DMS53 treated with DMSO at 0.1 percent for 48 hours (cell line): ENCODE data around the gene ZFC3H1.
"Not testable (repeated sequence)": the region's sequence is repeated elsewhere in the genome, so short reads cannot be mapped to it uniquely, and the experiment has no call there.

Experiments used
- DNase-seq: peaks from one replicate; lab custom pipeline; 2025; ENCODE audit not compliant: unreplicated experiment; lab: John Stamatoyannopoulos, UW

The ZFC3H1 gene, protein sequence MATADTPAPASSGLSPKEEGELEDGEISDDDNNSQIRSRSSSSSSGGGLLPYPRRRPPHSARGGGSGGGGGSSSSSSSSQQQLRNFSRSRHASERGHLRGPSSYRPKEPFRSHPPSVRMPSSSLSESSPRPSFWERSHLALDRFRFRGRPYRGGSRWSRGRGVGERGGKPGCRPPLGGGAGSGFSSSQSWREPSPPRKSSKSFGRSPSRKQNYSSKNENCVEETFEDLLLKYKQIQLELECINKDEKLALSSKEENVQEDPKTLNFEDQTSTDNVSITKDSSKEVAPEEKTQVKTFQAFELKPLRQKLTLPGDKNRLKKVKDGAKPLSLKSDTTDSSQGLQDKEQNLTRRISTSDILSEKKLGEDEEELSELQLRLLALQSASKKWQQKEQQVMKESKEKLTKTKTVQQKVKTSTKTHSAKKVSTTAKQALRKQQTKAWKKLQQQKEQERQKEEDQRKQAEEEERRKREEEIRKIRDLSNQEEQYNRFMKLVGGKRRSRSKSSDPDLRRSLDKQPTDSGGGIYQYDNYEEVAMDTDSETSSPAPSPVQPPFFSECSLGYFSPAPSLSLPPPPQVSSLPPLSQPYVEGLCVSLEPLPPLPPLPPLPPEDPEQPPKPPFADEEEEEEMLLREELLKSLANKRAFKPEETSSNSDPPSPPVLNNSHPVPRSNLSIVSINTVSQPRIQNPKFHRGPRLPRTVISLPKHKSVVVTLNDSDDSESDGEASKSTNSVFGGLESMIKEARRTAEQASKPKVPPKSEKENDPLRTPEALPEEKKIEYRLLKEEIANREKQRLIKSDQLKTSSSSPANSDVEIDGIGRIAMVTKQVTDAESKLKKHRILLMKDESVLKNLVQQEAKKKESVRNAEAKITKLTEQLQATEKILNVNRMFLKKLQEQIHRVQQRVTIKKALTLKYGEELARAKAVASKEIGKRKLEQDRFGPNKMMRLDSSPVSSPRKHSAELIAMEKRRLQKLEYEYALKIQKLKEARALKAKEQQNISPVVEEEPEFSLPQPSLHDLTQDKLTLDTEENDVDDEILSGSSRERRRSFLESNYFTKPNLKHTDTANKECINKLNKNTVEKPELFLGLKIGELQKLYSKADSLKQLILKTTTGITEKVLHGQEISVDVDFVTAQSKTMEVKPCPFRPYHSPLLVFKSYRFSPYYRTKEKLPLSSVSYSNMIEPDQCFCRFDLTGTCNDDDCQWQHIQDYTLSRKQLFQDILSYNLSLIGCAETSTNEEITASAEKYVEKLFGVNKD (N-terminal part only)

DNA sequence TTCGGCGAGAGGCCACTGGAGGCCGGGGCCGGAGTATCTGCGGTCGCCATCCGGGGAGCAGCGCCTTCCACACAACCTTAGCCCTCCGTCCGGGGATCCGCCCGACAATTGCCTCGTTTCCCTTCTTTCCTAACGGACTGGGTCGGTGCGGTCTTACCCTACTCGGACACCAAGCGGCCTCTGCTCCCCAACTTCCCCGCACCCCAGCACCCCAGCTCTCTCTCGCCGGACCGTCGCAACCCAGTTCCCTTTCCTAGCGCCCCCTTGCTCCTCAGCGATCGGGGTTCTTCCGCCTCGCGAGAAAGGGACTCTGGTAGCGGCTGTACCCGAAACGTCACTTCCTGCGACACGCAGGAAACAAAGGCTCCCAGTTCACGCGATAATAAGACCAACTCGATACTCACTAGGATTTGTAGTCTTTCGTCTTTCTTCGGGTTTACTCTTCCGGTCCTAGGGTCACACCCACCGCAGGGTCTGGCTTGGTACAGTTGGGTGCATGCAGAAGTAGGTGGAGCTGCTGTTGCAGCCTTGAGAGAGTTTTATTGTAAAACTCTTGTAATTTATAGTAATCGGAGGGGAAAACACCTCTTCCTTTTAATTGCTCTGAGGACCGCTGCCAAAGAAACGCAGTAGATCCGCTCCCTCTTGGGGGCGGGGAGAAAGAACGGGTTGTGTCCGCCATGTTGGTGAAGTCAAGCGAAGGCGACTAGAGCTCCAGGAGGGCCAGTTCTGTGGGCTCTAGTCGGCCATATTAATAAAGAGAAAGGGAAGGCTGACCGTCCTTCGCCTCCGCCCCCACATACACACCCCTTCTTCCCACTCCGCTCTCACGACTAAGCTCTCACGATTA lies at the start of gene ZFC3H1, which contains the start of gene THAP2:
Gene ZFC3H1, minus strand, starts transcription at position 288 of the 850 bp plus-strand sequence. Its CDS starts 238 bp downstream, at position 50.
Gene THAP2, plus strand, starts transcription at position 741 of the 850 bp plus-strand sequence. CDS start 209 bp downstream, outside the sequence.
- DNase-seq: peak; percentile 100

DNA sequence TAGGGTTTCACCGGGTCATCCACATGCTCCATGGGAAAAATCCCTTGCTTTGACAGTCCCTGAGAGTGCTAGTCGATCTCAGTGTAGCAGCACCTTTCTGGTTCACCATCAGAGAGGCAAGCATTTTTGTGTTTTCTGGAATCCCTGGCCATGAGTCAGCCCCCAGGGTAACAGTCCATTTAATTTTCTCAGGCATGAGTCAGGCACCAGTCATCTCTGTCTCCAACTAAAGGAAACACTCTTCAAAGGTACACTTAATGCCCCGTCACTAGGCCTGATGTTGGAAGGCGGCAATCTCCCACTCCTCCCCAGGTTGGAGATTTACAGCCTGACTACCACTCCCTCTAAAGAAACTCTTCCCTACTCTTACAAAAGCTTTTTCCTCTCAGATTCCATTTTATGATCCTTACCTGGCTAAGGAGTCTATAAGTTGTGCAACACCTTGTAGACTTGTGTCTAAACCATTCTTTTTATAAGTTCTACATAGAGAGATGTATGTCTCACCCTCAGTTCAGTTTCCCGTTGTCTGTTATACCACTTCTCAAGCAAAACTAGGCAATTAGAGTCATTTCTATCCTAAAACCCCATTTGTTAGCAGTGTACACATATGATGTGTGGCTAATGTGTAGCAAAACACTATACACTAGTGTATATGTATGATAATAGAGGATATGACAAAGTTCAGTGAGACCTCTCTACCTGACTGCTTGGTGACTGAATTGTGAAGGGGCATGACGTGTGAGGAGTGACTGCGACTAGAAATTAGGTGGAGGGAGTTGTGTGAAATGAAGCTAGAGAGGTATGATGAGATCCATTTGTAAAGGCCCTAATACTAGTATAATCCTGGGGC lies 46.9 kb upstream of the ZFC3H1 start:
- DNase-seq: no peak

DNA sequence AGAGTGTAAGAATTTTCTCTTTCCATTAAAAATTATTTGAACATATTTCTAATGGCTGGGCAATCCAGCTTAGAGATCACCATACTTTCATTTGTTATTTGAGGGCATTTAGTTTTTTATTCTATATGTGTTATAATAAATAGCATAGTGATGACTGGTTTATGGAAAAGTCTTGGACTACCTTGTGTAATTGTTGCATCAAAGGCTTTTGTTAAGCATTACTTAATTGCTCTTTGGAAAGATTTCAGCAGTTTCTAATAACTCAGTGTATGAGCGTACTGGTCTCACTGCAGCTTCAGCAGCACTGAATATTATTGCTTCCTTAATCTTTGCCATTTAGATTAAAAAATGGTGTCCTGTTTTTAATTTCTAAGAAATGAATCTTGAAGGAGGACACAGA lies 45.0 kb upstream of the ZFC3H1 start:
- DNase-seq: no peak

DNA sequence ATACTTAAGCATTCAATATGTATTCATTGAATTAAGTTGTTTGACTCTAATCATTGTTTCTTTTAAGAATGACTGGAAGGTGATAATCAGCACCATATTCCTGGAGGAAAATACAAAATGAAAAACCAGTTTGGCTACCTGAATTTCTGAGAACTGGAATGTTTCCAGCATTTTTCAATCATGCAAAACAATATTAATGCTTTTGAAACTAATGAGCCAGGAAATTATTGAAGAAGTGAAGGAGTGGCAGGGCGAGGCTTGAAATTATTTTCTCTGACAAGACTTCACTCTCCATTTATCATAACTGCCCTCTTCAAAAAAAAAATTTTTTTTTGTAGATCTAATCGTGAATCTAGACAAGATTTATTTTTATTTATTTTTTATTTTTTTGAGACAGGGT lies 41.3 kb upstream of the ZFC3H1 start:
- no peak for DNase-seq

DNA sequence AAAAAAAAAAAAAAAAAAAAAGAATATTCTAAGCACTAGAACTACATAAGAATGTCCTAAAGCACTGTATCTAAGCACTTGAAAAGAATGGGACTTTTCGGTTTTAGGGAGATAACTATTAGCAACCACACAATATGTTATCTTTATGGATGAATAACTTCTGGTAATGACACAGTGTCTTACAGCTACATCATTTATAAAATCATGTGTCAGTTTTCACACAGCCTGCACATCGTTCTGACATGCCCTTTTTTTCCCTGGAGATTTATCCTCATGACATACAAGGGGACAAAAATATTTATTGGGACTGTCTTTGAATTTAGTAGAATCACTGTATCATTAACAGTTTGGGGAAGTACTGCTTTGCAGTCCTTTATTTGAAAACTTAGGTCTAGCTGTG lies 39.6 kb upstream of the ZFC3H1 start:
- DNase-seq: no peak

- no peak for DNase-seq
Measured at GRCh38 chr12:71702590-71702989, 38.9 kb upstream of the ZFC3H1 start.

- not testable (repeated sequence) for DNase-seq
Measured at GRCh38 chr12:71702181-71702580, 38.5 kb upstream of the ZFC3H1 start.

DNA sequence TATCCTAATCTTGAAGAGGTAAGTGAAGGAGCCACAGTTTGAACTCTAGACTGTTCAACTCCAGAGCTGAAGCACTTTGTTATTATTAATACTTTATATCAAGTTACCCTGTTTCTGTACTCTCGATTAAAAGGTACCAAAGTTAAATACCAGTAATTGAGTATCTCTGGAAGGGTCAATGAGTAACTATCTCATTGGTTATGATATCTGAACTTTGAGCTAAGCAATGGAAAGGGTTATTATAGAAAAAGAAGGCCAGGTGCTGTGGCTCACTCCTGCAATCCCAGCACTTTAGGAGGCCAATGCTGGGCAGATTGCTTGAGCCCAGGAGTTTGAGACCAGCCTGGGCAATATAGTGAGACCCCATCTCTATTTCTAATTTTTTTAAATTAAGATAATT lies 32.1 kb upstream of the ZFC3H1 start:
- DNase-seq: no peak

DNA sequence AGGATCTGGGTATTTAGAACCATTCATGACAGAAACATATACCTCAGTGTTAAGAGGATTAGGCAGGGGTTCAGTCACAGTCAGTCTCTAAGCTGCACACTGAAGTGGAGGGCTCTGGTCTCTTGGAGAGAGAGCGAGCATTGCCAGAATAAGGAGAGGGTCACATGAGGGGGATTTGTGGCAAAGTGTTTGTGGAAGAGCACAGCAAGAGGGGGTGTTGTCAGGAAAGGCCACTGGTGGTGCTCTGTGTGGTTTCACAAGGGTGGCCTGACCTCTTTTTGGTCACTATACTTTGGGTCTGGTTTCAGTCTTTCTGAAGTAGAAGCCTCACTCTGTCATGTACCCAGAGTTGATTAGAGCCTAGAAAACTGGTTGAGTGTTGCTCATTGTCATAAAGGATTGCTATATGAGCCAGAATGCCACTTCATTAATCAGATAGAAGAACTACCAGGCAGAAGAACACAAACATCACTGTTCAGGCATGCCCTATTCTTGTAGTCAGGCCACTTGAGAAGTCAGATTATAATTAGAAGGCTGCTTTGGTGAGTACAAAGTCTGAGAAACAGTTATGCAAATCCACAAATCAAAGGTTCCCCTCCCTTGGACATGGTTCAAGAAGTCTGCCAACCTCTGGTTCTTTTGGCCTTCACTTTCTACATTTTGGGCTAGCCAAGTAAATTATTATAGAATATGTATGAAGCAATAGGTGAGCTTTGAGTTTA lies 30.6 kb upstream of the ZFC3H1 start:
- DNase-seq: no peak

DNA sequence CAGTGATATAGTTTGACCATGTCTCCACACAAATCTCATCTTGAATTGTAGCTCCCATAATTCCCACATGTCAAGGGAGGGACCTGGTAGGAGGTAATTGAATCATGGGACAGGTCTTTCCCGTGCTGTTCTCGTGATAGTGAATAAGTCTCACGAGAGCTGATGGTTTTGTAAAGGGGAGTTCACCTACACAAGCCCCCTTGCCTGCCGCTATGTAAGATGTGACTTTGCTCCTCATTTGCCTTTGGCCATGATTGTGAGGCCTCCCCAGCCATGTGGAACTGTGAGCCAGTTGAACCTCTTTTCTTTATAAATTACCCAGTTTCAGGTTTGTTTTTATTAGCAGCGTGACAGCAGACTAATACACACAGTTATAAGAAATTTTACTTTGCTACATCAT lies 30.0 kb upstream of the ZFC3H1 start:
- DNase-seq: not testable (repeated sequence)

GRCh38 chr12:71693126-71693525 lies 29.5 kb upstream of the ZFC3H1 start:
- no peak for DNase-seq

- peak; percentile 65 for DNase-seq
Measured at GRCh38 chr12:71691504-71692129, 28.0 kb upstream of the ZFC3H1 start.

DNA sequence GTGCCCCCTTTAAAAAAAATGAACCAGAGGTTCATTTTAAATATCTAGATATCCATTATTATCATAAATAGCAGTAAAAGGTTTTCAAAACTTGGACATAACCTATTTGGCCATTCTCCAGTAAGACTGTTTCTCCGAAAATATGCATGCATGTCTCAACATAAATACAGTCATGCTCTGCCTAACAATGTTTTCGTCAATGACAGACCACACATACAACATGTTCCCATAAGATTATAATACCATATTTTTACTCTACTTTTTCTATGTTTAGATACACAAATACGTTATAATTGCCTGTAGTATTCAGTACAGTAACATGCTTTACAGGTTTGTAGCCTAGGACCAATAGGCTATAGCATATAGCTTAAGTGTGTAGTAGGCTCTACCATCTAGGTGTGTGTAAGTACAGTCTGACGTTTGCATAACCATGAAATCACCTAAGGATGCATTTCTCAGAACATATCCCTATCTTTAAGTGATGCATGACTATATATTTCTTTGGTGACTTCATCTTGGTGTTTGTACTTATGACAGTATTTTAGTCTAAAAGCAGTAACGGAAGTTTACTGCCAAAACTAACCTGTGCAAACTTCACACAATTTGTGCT lies 25.4 kb upstream of the ZFC3H1 start:
- DNase-seq: no peak

- DNase-seq: not testable (repeated sequence)
Measured at GRCh38 chr12:71687172-71687571, 23.5 kb upstream of the ZFC3H1 start.

- no peak for DNase-seq
Measured at GRCh38 chr12:71686658-71687025, 23.0 kb upstream of the ZFC3H1 start.

DNA sequence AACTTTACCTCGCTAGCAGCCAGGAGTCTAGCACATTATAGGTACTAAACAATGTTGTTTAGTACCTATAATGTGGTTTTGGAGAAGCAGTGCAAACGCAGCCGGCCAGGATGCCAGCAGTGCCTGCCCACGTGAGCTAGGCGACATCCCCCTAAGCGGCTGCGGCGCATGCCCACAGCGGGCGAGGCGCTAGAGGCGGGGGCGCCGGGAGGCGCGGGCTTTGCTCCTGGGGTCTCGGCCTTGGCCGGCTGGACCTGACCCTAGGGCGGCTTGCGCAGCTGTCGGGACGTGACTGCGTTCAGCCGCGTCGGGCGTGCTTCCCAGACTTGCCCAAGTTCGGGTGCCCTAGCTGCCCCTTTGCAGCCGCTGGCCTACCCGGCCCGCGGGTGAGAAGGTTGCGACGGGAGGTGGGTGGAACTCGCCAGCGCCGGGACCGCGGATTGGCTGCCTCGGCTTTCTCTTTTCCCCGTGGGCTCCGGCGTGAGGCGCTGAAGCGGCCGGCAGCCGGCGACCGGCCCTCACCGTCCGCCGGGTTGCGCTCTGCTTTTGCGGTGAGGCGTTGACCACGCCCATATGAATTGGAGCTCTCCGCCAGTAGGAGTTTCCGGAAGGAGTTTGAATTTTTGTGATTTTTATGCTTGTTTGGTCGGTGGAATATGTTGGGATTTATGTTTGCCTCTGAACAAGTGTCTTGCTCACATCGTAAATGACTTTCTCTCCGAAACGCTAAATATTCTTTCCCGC lies 22.4 kb upstream of the ZFC3H1 start, which contains the start of gene TMEM19:
Gene TMEM19, plus strand, starts transcription at position 169 of the 744 bp plus-strand sequence. CDS start 599 bp downstream, outside the sequence.
- DNase-seq: peak; percentile 93
